ENCODE results near the gene RFLNA. TPM values are rescaled to one million over a fixed set of nuclear protein-coding genes. Genes with fewer than 3 reads are reported as not detected.

Gene RFLNA
- total and polyA plus RNA-seq, 2 experiments from 2014 or later: 57.8 to 67.8 TPM

GRCh38 chr12:124311292-124312109 is 16.6 kb downstream of the RFLNA start:
- H3K36me3 ChIP-seq (replicated peaks; ENCODE audit: insufficient read depth, low read depth): no peaks in the 10 kb centered on the region
- no peak overlapping the region for H2AFZ ChIP-seq
- 87% methylated on average over 6 of the region's 17 CpGs for WGBS (ENCODE audit: low lambda C conversion rate, missing lambda C conversion rate)
- DNase-seq (ENCODE audit: low spot score): no peak
- H3K9me2 ChIP-seq (replicated peaks; ENCODE audit: insufficient read depth): no peaks in the 10 kb centered on the region
- peaks cover 7% of the 10 kb centered on the region for H3K79me2 ChIP-seq
- no peak overlapping the region for H3K4me3 ChIP-seq
- no peaks in the 10 kb centered on the region for H3K27me3 ChIP-seq
- H3K4me1 ChIP-seq (ENCODE audit: insufficient read depth): no peaks in the 10 kb centered on the region
- no peaks in the 10 kb centered on the region for H3K9me3 ChIP-seq (ENCODE audit: low read depth)
- TF ChIP-seq CTCF (IDR thresholded peaks at IDR 0.05; ENCODE audit: poor library complexity): no peak
- TF ChIP-seq EZH2phosphoT487 (IDR thresholded peaks at IDR 0.05; ENCODE audit: low read depth, severe bottlenecking, unreplicated experiment): no peak
- no peak for TF ChIP-seq EZH2 (IDR thresholded peaks at IDR 0.05; ENCODE audit: borderline replicate concordance)
- H4K20me1 ChIP-seq (ENCODE audit: insufficient read depth, poor library complexity, severe bottlenecking): peaks cover 23% of the 10 kb centered on the region
- no peak overlapping the region for H3K27ac ChIP-seq
- H3K4me2 ChIP-seq: no peak overlapping the region

- Histone ChIP-seq H2AFZ (no peak overlapping the region), H3K4me2 (no peak overlapping the region), H3K27me3 (no peaks in the 10 kb centered on the region), H3K27ac (no peak overlapping the region), H3K4me1 (ENCODE audit: insufficient read depth) (no peaks in the 10 kb centered on the region), H3K9me3 (ENCODE audit: low read depth) (no peaks in the 10 kb centered on the region), H3K79me2 (peaks cover 2% of the 10 kb centered on the region), H3K4me3 (no peak overlapping the region), H3K9me2 (replicated peaks; ENCODE audit: insufficient read depth) (no peaks in the 10 kb centered on the region), H3K36me3 (replicated peaks; ENCODE audit: insufficient read depth, low read depth) (no peaks in the 10 kb centered on the region), H4K20me1 (ENCODE audit: insufficient read depth, poor library complexity, severe bottlenecking) (peaks cover 12% of the 10 kb centered on the region)
- TF ChIP-seq EZH2 (IDR thresholded peaks at IDR 0.05; ENCODE audit: borderline replicate concordance) (no peak), CTCF (IDR thresholded peaks at IDR 0.05; ENCODE audit: poor library complexity) (no peak), EZH2phosphoT487 (IDR thresholded peaks at IDR 0.05; ENCODE audit: low read depth, severe bottlenecking, unreplicated experiment) (no peak)
- DNase-seq (ENCODE audit: low spot score): no peak
- WGBS (ENCODE audit: low lambda C conversion rate, missing lambda C conversion rate): 99% methylated on average over 5 of the region's 6 CpGs
Measured at GRCh38 chr12:124312601-124313000, 17.7 kb downstream of the RFLNA start.

DNA sequence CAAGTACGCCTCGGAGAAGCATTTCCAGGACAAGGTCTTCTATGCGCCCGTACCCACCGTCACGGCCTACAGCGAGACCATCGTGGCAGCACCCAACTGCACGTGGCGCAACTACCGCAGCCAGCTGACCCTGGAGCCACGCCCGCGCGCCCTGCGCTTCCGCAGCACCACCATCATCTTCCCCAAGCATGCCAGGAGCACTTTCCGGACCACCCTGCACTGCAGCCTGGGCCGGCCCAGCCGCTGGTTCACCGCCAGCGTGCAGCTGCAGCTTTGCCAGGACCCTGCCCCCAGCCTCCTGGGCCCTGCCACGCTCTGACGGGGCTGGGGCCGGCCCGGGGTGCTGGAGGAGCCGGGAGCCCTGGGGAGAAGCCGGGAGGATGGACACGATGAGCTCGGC is 19.3 kb downstream of the RFLNA start:
- no peak overlapping the region for H3K27ac ChIP-seq
- no peak overlapping the region for H2AFZ ChIP-seq
- H3K27me3 ChIP-seq: no peaks in the 10 kb centered on the region
- peaks cover 3% of the 10 kb centered on the region for H4K20me1 ChIP-seq (ENCODE audit: insufficient read depth, poor library complexity, severe bottlenecking)
- H3K36me3 ChIP-seq (replicated peaks; ENCODE audit: insufficient read depth, low read depth): no peaks in the 10 kb centered on the region
- H3K4me3 ChIP-seq: no peak overlapping the region
- TF ChIP-seq EZH2phosphoT487 (IDR thresholded peaks at IDR 0.05; ENCODE audit: low read depth, severe bottlenecking, unreplicated experiment) (no peak), CTCF (IDR thresholded peaks at IDR 0.05; ENCODE audit: poor library complexity) (no peak), EZH2 (IDR thresholded peaks at IDR 0.05; ENCODE audit: borderline replicate concordance) (no peak)
- no peaks in the 10 kb centered on the region for H3K9me2 ChIP-seq (replicated peaks; ENCODE audit: insufficient read depth)
- H3K4me2 ChIP-seq: no peak overlapping the region
- no peaks in the 10 kb centered on the region for H3K4me1 ChIP-seq (ENCODE audit: insufficient read depth)
- H3K79me2 ChIP-seq: no peaks in the 10 kb centered on the region
- whole genome bisulfite sequencing (ENCODE audit: low lambda C conversion rate, missing lambda C conversion rate): 98% methylated on average over 29 of the region's 30 CpGs
- no peak for DNase-seq (ENCODE audit: low spot score)
- no peaks in the 10 kb centered on the region for H3K9me3 ChIP-seq (ENCODE audit: low read depth)
